ENCODE measurements around the gene CDC42BPA. TPM values are rescaled to one million over a fixed set of nuclear protein-coding genes. Genes with fewer than 3 reads are reported as not detected.

CDC42BPA gene
- polyA plus RNA-seq, 1 donor from 2014 or later: 22.9 TPM

DNA sequence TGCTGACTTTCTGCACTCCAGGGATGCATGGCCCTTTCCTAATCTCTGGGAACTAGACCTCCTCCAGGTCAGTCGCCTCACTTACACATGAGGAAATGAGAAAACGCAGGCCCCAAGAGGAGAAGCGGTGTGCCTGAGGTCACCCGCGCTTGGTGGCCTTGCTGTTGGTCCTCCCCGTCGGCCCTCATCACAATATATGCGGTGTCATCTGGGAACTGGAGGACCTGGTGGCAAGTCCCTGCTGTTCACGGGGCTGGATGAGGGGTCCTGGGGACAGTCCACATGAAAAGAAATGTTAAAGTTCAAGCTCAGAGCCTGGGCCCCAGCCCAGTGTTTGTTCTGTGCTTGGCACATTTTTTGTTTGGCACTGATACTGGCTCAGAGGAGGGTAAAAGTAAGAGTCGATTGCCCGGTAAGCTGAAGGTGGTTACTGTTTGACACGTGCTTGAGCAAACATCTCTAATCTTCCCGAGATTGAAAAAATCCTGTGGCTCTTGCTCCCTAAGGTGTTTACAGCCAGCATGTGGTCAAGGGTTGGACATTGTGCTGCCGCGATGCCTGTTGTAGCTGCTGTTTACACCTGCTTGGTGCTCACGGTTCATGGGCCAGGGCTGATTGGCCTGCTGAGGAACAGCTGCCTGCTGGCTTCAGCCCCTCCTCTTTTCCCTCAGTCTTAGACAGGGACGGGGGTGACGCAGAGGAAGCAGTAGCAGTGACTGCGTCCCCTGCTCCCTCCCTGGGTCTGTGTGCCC lies 373.0 kb downstream of the CDC42BPA start:
- no peaks in the 10 kb centered on the region for H3K9me3 ChIP-seq (ENCODE audit: low read length)
- no peak overlapping the region for H3K4me3 ChIP-seq (ENCODE audit: low read length)
- no peaks in the 10 kb centered on the region for H4K20me1 ChIP-seq (ENCODE audit: insufficient read depth)
- H3K9me2 ChIP-seq (ENCODE audit: insufficient read depth, low read length): no peaks in the 10 kb centered on the region
- no peaks in the 10 kb centered on the region for H3K79me2 ChIP-seq (replicated peaks; ENCODE audit: insufficient read depth, low read length)
- TF ChIP-seq EZH2 (IDR thresholded peaks at IDR 0.05; ENCODE audit: borderline replicate concordance, insufficient read depth, low read length, poor library complexity, severe bottlenecking) (no peak), EP300 (conservative IDR thresholded peaks at IDR 0.05; ENCODE audit: poor library complexity, severe bottlenecking) (no peak), RAD21 (conservative IDR thresholded peaks at IDR 0.05) (no peak), REST (IDR thresholded peaks at IDR 0.05; ENCODE audit: borderline replicate concordance) (no peak), SMC3 (conservative IDR thresholded peaks at IDR 0.05; ENCODE audit: poor library complexity) (no peak), CTCF (IDR thresholded peaks at IDR 0.05; ENCODE audit: poor library complexity, severe bottlenecking) (no peak), TAF1 (IDR thresholded peaks at IDR 0.05; ENCODE audit: low read depth) (no peak), POLR2AphosphoS5 (IDR thresholded peaks at IDR 0.05) (no peak), MXI1 (conservative IDR thresholded peaks at IDR 0.05; ENCODE audit: poor library complexity, severe bottlenecking) (no peak)
- H3K36me3 ChIP-seq (ENCODE audit: insufficient read depth, low read length): no peaks in the 10 kb centered on the region
- no peak overlapping the region for H3K9ac ChIP-seq (ENCODE audit: low read length)
- H2AFZ ChIP-seq (ENCODE audit: low read depth, low read length): no peak overlapping the region
- no peak overlapping the region for H3K27ac ChIP-seq (ENCODE audit: low read length)
- no peaks in the 10 kb centered on the region for H3K27me3 ChIP-seq (ENCODE audit: insufficient read depth, low read depth, low read length)
- H3K4me2 ChIP-seq (ENCODE audit: low read length): no peak overlapping the region
- H3F3A ChIP-seq (ENCODE audit: insufficient read depth, low read length, poor library complexity, severe bottlenecking): no peaks in the 10 kb centered on the region

- no peak overlapping the region for H3K4me2 ChIP-seq (ENCODE audit: low read length)
- H4K20me1 ChIP-seq (ENCODE audit: insufficient read depth): no peaks in the 10 kb centered on the region
- TF ChIP-seq TAF1 (IDR thresholded peaks at IDR 0.05; ENCODE audit: low read depth) (no peak), RAD21 (conservative IDR thresholded peaks at IDR 0.05) (no peak), POLR2AphosphoS5 (IDR thresholded peaks at IDR 0.05) (no peak), REST (IDR thresholded peaks at IDR 0.05; ENCODE audit: borderline replicate concordance) (no peak), EP300 (conservative IDR thresholded peaks at IDR 0.05; ENCODE audit: poor library complexity, severe bottlenecking) (no peak), SMC3 (conservative IDR thresholded peaks at IDR 0.05; ENCODE audit: poor library complexity) (no peak), EZH2 (IDR thresholded peaks at IDR 0.05; ENCODE audit: borderline replicate concordance, insufficient read depth, low read length, poor library complexity, severe bottlenecking) (no peak), CTCF (IDR thresholded peaks at IDR 0.05; ENCODE audit: poor library complexity, severe bottlenecking) (no peak), MXI1 (conservative IDR thresholded peaks at IDR 0.05; ENCODE audit: poor library complexity, severe bottlenecking) (no peak)
- no peaks in the 10 kb centered on the region for H3K36me3 ChIP-seq (ENCODE audit: insufficient read depth, low read length)
- no peaks in the 10 kb centered on the region for H3K9me2 ChIP-seq (ENCODE audit: insufficient read depth, low read length)
- no peaks in the 10 kb centered on the region for H3K27me3 ChIP-seq (ENCODE audit: insufficient read depth, low read depth, low read length)
- no peaks in the 10 kb centered on the region for H3F3A ChIP-seq (ENCODE audit: insufficient read depth, low read length, poor library complexity, severe bottlenecking)
- no peak overlapping the region for H2AFZ ChIP-seq (ENCODE audit: low read depth, low read length)
- no peaks in the 10 kb centered on the region for H3K9me3 ChIP-seq (ENCODE audit: low read length)
- H3K79me2 ChIP-seq (replicated peaks; ENCODE audit: insufficient read depth, low read length): no peaks in the 10 kb centered on the region
- no peak overlapping the region for H3K4me3 ChIP-seq (ENCODE audit: low read length)
- no peak overlapping the region for H3K27ac ChIP-seq (ENCODE audit: low read length)
- no peak overlapping the region for H3K9ac ChIP-seq (ENCODE audit: low read length)
Observed at GRCh38 chr1:226943927-226944326, 374.4 kb downstream of the CDC42BPA start.
